Measurements from ENCODE around the gene UBE2H. TPM values are rescaled to one million over a fixed set of nuclear protein-coding genes. Genes with fewer than 3 reads are reported as not detected.
"Not testable (repeated sequence)": the region's sequence is repeated elsewhere in the genome, so short reads cannot be mapped to it uniquely, and the experiment has no call there.

UBE2H gene
- total RNA-seq, 2 experiments from 2014 or later: 13.3 to 15.4 TPM

- POLR2A ChIA-PET: no interaction called here
- CTCF ChIA-PET: interaction anchor here (1.0 to 1.1 kb wide), 2 partner anchors 14 to 31 kb away, joined by 3 to 4 read pairs; no protein-coding TSS in a partner anchor
Observed at GRCh38 chr7:129855935-129856717, 96.6 kb downstream of the UBE2H start.

DNA sequence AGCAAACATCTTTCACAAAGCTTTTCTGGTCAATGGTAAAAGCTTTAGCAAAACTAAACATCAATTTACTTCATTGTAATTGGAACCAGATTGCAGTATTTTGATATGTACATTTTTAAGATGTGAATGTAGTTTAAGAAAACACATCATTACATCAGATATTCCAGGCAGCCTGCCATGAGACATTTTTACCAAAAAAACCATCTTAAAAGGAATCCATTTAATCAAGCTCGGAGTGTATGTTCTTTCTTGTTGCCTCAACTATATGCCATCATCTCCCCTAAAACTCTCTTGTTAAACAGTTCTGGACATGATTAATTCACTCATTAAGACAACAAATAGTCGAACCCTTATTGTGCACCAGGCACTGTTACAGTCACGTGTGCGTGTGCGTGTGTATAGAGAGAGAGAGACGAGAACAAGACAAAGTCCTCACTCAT lies 97.5 kb downstream of the UBE2H start:
- ChIA-PET POLR2A (no interaction called here), CTCF (interaction anchor here (0.5 kb wide), 1 partner anchor 812 kb away, joined by 3 read pairs; no protein-coding TSS in a partner anchor)

DNA sequence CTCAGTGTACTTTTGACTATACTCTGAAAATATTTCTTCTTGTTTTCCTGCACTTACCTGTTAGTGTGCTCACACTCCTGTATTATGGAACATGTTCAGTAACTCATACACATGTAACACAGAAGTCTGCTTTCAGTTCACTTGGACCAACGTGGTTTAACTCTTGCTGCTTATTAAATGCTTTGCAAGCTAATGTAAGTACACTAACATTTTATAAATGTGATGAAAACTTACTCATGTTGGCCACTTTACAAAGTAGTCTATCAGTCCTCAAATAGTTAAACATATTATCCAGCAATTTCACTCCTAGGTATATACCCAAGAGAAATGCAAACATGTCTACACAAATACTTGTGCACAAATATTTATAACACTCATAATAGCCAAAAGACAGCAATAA lies 98.4 kb downstream of the UBE2H start:
- CTCF ChIA-PET: no interaction called here
- POLR2A ChIA-PET: no interaction called here

- CTCF ChIA-PET: interaction anchor here (1.1 kb wide), 1 partner anchor 478 kb away, joined by 3 read pairs; no protein-coding TSS in a partner anchor
- POLR2A ChIA-PET: no interaction called here
Observed at GRCh38 chr7:129853661-129854268, 99.0 kb downstream of the UBE2H start.

GRCh38 chr7:129851809-129852208 lies 101.0 kb downstream of the UBE2H start:
- CTCF ChIA-PET: no interaction called here
- POLR2A ChIA-PET: no interaction called here

DNA sequence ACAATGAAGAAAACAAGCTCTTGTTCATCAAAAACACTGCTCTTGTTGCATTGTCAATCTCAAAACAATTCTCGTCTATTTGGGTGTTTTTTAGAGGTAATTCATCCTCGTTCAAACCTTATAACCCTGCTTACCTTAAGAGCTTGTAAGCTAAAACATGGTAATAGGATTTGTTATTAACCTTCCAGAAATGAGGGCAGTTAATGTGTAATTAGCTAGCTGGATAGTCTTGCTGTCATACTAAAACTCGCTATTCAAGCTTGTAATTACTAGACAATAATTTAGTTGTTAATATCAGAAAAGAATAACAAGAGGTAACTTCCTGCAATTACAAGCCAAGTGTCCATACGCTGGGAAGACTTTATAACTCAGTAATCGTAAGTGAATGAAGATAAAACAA lies 101.6 kb downstream of the UBE2H start:
- CTCF ChIA-PET: interaction anchor here (1.1 kb wide), 1 partner anchor 12 kb away, joined by 4 read pairs; no protein-coding TSS in a partner anchor
- POLR2A ChIA-PET: no interaction called here

- CTCF ChIA-PET: no interaction called here
- POLR2A ChIA-PET: no interaction called here
Observed at GRCh38 chr7:129848436-129848835, 104.3 kb downstream of the UBE2H start.

DNA sequence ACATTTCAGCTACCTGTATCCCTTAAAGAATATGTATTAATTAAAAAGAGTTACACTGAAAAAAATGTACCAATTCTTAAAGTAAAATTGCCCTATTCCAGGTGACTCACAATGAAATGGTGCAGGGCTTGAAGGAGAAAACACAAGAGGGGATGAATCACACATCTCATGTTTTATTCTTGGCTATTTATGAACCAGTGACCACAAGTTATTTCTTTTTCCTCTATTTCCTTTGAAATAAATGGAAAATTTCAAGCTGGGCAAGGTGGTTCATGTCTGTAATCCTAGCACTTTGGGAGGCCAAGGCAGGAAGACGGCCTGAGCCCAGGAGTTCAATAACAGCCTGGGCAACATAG lies 106.8 kb downstream of the UBE2H start:
- POLR2A ChIA-PET: no interaction called here
- CTCF ChIA-PET: no interaction called here

DNA sequence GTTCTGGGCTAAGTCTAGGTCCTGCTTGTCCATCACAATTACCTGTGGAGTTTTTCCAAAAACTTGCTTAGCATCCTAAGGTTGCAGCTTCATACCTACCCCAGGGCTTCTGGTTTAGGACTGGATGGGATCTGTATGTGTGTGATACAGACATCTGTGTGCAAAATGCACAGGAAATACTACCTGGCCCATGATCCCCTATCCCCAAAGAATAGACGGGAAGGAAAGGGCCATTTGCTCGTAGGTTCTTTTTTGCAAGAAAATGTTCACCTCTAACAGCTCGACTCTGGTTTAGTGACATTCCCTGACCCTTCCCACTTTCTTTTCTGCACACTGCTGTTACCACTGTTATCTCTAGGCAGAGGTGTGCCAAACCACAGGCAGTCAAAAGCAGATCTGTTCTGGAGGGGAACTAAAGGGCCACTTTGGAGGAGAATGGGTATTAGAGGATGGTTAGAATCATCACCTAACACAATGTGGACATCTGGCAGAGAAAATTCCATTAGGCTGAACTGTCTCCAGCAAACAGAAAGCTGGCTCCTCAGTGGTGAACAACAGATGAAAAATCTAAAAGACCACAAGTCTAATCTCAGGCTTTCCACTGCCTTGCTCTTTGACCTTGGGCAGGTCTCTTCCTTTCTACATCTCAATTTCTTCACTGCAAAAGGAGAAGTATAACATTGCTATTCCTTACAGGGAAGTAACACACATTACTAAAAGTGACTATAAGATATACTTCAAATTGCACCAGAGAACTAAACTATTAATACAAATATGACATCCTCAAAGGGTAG lies 107.4 kb downstream of the UBE2H start:
- ChIA-PET CTCF (interaction anchor here (0.5 to 0.7 kb wide), 2 partner anchors 18 to 1466 kb away, joined by 3 read pairs; no protein-coding TSS in a partner anchor), POLR2A (no interaction called here)

GRCh38 chr7:129843978-129844840 lies 108.6 kb downstream of the UBE2H start:
- ChIA-PET CTCF (interaction anchor here (0.5 to 0.6 kb wide), 2 partner anchors 465 to 1465 kb away, joined by 3 read pairs; no protein-coding TSS in a partner anchor), POLR2A (no interaction called here)

GRCh38 chr7:129843365-129843898 lies 109.3 kb downstream of the UBE2H start:
- ChIA-PET POLR2A (no interaction called here), CTCF (interaction anchor here (0.6 to 3.9 kb wide), 4 partner anchors 14 to 464 kb away, joined by 3 to 17 read pairs (median 6); no protein-coding TSS in a partner anchor)

DNA sequence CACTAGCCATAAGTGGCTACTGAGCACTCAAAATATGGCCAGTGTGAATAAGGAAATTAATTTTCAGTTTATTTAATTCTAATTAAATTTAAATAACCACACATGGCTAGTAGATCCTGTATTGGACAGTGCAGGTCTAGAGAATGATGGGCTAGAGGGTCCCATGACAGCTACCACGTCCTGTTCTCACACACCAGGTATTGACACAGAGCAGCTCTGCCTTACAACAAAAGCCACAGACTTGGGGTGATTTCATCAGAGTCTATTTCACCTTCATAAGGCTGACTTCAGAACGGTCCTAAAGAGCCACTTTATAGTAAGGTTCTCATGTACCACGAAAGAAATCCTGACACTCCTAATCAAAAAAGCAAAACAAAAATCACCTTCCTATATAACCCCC lies 111.3 kb downstream of the UBE2H start:
- ChIA-PET CTCF (interaction anchor here (1.1 to 3.9 kb wide), 4 partner anchors 12 to 170 kb away, joined by 4 to 17 read pairs (median 7); no protein-coding TSS in a partner anchor), POLR2A (no interaction called here)

DNA sequence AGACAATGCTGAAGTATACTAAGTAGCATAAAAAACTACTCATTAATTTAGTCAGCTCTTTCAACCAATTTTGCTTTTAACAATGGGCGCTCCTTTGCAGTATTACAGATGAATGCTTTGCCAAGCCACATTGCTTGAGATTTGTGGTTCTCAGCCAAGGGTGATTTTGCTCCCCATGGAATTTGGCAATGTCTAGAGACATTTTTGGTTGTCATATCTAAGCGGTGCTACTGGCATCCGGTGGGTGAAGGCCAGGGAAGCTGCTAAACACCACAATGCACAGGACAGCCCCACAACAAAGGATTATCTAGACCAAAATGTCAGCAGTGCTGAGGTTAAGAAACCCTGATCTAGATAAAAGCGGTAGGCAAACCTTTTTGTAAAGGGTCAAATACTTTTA lies 112.0 kb downstream of the UBE2H start:
- POLR2A ChIA-PET: no interaction called here
- CTCF ChIA-PET: interaction anchor here (3.9 kb wide), 1 partner anchor 11 kb away, joined by 17 read pairs; no protein-coding TSS in a partner anchor

GRCh38 chr7:129836983-129837382 lies 115.8 kb downstream of the UBE2H start:
- ChIA-PET POLR2A (no interaction called here), CTCF (interaction anchor here (0.7 to 1.2 kb wide), 2 partner anchors 56 to 174 kb away, joined by 3 to 4 read pairs; no protein-coding TSS in a partner anchor)

DNA sequence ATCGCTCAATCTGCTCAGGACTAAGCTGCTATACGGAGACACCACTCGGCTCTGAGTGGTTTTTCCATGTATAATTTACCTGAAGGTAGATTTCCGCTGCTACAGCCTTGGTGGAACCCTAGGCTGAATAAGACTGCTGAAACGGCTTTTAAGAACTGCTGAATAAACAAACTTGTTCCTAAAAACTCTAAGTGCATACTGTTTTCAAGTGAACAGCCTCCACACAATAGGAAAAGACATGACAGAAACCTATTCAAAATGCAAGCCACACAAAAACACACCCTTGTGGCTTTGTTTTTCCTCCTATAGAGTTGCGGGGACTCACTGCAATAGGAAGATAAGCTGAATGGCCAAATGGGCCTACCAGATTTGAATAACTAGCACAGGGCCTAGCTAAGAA lies 117.2 kb downstream of the UBE2H start:
- ChIA-PET POLR2A (no interaction called here), CTCF (interaction anchor here (1.2 kb wide), 1 partner anchor 175 kb away, joined by 3 read pairs; no protein-coding TSS in a partner anchor)

DNA sequence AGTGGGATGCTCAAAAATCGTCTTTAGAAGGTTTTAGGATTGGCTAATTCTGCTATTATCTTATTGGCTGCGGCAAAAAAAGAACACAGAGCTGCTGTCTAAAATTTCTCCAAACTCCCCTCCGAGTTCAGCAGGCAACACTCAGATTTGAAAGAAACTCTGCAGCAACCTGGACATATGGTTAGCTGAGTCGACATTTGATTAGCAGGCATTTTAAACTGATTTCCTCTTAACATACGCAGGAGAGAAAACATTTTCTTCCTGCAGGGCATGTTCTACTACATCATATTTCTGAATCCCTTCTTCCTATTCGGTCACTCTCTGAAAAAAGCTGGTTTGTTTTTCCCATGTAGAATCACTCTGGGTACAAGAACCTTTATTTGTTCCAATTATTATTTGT lies 119.4 kb downstream of the UBE2H start:
- POLR2A ChIA-PET, CTCF ChIA-PET: not testable (repeated sequence)

DNA sequence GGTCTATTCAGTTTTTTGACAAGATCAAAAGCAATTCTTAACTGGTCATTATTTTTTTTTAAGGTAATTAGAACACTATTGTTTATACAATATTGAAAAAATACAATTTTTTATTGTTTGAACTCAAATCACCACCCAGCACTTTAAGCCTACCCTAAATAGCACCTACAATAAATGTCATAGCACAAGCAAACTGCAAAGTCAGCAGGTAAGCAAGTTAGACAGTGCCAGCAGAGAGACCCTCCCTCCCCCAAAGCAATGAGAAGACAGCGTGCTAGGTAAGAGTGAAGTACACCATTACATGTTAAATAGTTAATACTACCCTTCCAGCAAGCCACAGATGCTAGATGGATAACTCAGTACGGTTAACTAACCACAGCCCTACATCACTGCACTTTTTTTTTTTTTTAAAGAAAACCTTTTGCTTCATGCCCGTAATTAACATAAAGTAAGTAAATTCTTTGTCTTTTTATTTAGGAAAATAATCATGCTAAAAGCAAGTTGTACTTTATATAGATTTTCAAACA lies 120.0 kb downstream of the UBE2H start:
- POLR2A ChIA-PET: no interaction called here
- CTCF ChIA-PET: interaction anchor here (0.5 to 0.6 kb wide), 2 partner anchors 12 to 178 kb away, joined by 3 read pairs; no protein-coding TSS in a partner anchor

- ChIA-PET CTCF (interaction anchor here (0.5 to 0.6 kb wide), 2 partner anchors 12 to 179 kb away, joined by 3 read pairs; no protein-coding TSS in a partner anchor), POLR2A (no interaction called here)
Observed at GRCh38 chr7:129832282-129832681, 120.5 kb downstream of the UBE2H start.

Measured in activated CD8-positive, alpha-beta memory T cell treated with anti-CD3 and anti-CD28 coated beads for 36 hours (primary cell).